HCT116 (cell line): ENCODE results near the gene AAMDC. TPM values are rescaled to one million over a fixed set of nuclear protein-coding genes. Genes with fewer than 3 reads are reported as not detected.

ENCODE experiments used
- ATAC-seq: fragments of 200-7000 bp; cut with Tn5 transposase; 2 replicates; pipeline ENCODE4 v1.9.1; 2020; ENCODE audit warnings: mild to moderate bottlenecking, moderate library complexity
- BruUV-seq: library from RNA; stranded (reverse); fragments of 400-500 nt; replicated peaks from 2 replicates; lab custom pipeline; 2021; lab: Mats Ljungman, UMichigan
- CTCF ChIA-PET: fragments of 300-600 bp; sonication (Branson Sonifier 250); formaldehyde crosslinking; loops from one replicate; lab custom pipeline; 2021; ENCODE audit warnings: antibody characterized with exemption; lab: Charles Lee
- POLR2A ChIA-PET: fragments of 300-600, 350-600 bp; sonication (Branson Sonifier 250); formaldehyde crosslinking; loops from one replicate; lab custom pipeline; 2021; ENCODE audit warnings: antibody characterized with exemption; lab: Charles Lee
- RAD21 ChIA-PET, 2 experiments: fragments of 300-600 bp; sonication (Branson Sonifier 250); formaldehyde crosslinking; loops; one replicate each; lab custom pipeline; 2023; ENCODE audit warnings: low total read pairs in 2 of 2; ENCODE audit not compliant: uncharacterized antibody in 2 of 2, unreplicated experiment in 2 of 2, low non-redundant PET in 1 of 2; lab: Charles Lee
- DNase-seq: peaks from one replicate; pipeline ENCODE4 v3.0.0-alpha.2; 2010; ENCODE audit warnings: low read depth, low spot score
- H2AFZ ChIP-seq: fragments of 200-600 bp; shearing (Covaris generic), sonication (generic); 2 replicates; pipeline ENCODE4 v1.6.1; 2017; ENCODE audit warnings: low read depth, mixed run types, mixed read lengths, antibody characterized with exemption, low read length; ENCODE audit not compliant: poor library complexity, severe bottlenecking
- H3K27ac ChIP-seq: 2 replicates; pipeline ENCODE4 v1.5.1; 2012; ENCODE audit warnings: low read depth, low read length
- H3K27me3 ChIP-seq: fragments of 200-600 bp; sonication (generic); 2 replicates; pipeline ENCODE4 v1.6.1; 2016; ENCODE audit warnings: mixed run types, low read length, mixed read lengths; ENCODE audit not compliant: insufficient read depth
- H3K36me3 ChIP-seq, 2 experiments: fragments of 200-500 bp in 1 of 2; fragments of 200-600 bp in 1 of 2; sonication (Bioruptor generic) in 1 of 2; sonication (generic) in 1 of 2; 2 replicates each; pipeline versions ENCODE4 v1.5.1 to v1.6.1; 2014 to 2016; ENCODE audit warnings: low read length in 2 of 2, inconsistent platforms in 1 of 2, mixed read lengths in 1 of 2, mixed run types in 1 of 2; ENCODE audit not compliant: insufficient read depth in 2 of 2, control insufficient read depth in 1 of 2
- H3K4me1 ChIP-seq, 2 experiments: fragments of 200-600 bp in 1 of 2; sonication (generic) in 1 of 2; 2 replicates each; pipeline versions ENCODE4 v1.5.1 to v1.6.1; 2012 to 2017; ENCODE audit warnings: low read length in 2 of 2, inconsistent platforms in 1 of 2, mild to moderate bottlenecking in 1 of 2, mixed read lengths in 1 of 2, mixed run types in 1 of 2, moderate library complexity in 1 of 2; ENCODE audit not compliant: insufficient read depth in 2 of 2, control insufficient read depth in 1 of 2
- H3K4me2 ChIP-seq: fragments of 200-600 bp; sonication (generic); 2 replicates; pipeline ENCODE4 v1.6.1; 2017; ENCODE audit warnings: mixed run types, low read length, mixed read lengths
- H3K4me3 ChIP-seq, 2 experiments: fragments of 200-600 bp in 1 of 2; sonication (generic) in 1 of 2; replicated peaks in 1 of 2; 2 replicates each; pipeline ENCODE4 v1.5.1; 2011 to 2016; ENCODE audit warnings: low read length in 2 of 2, control low read depth in 1 of 2, low read depth in 1 of 2, mild to moderate bottlenecking in 1 of 2, mixed read lengths in 1 of 2, mixed run types in 1 of 2
- H3K79me2 ChIP-seq: fragments of 200-600 bp; sonication (generic); 2 replicates; pipeline ENCODE4 v1.6.1; 2017; ENCODE audit warnings: mild to moderate bottlenecking, mixed run types, low read length, moderate library complexity, mixed read lengths; ENCODE audit not compliant: insufficient read depth
- H3K9ac ChIP-seq: fragments of 200-600 bp; sonication (generic); 2 replicates; pipeline ENCODE4 v1.6.1; 2016; ENCODE audit warnings: low read length, mixed read lengths
- H3K9me2 ChIP-seq: fragments of 200-600 bp; sonication (generic), shearing (Covaris generic); 2 replicates; pipeline ENCODE4 v1.6.1; 2017; ENCODE audit warnings: mixed run types, mild to moderate bottlenecking, moderate library complexity; ENCODE audit not compliant: insufficient read depth
- H3K9me3 ChIP-seq, 2 experiments: fragments of 200-500 bp in 1 of 2; fragments of 200-600 bp in 1 of 2; sonication (Bioruptor generic) in 1 of 2; sonication (generic) in 1 of 2; 2 replicates each; pipeline ENCODE4 v1.6.1; 2014 to 2017; ENCODE audit warnings: low read length in 2 of 2, mixed read lengths in 2 of 2, inconsistent platforms in 1 of 2, low read depth in 1 of 2, mild to moderate bottlenecking in 1 of 2, mixed run types in 1 of 2, moderate library complexity in 1 of 2; ENCODE audit not compliant: control insufficient read depth in 1 of 2, insufficient read depth in 1 of 2
- H4K20me1 ChIP-seq: fragments of 200-600 bp; sonication (generic), shearing (Covaris generic); 2 replicates; pipeline ENCODE4 v1.6.1; 2017; ENCODE audit warnings: mixed run types, mild to moderate bottlenecking, moderate library complexity; ENCODE audit not compliant: insufficient read depth
- CBX3 ChIP-seq: IDR thresholded peaks from 2 replicates; pipeline ENCODE4 v1.6.1; 2012; ENCODE audit warnings: low read depth
- CEBPB ChIP-seq: IDR thresholded peaks from 2 replicates; pipeline ENCODE4 v1.6.1; 2012; ENCODE audit warnings: low read depth
- EZH2 ChIP-seq: fragments of 200-600 bp; sonication (generic); IDR thresholded peaks from 2 replicates; pipeline ENCODE4 v1.6.1; 2017; ENCODE audit warnings: antibody characterized with exemption, mixed run types
- FOSL1 ChIP-seq: IDR thresholded peaks from 2 replicates; pipeline ENCODE4 v1.6.1; 2012; ENCODE audit warnings: low read depth
- JUND ChIP-seq: IDR thresholded peaks from 2 replicates; pipeline ENCODE4 v1.6.1; 2012
- RAD21 ChIP-seq: IDR thresholded peaks from 2 replicates; pipeline ENCODE4 v1.6.1; 2012; ENCODE audit warnings: low read depth, mild to moderate bottlenecking
- SIN3A ChIP-seq: IDR thresholded peaks from 2 replicates; pipeline ENCODE4 v1.6.1; 2012; ENCODE audit warnings: low read depth
- SRF ChIP-seq: IDR thresholded peaks from 2 replicates; pipeline ENCODE4 v1.6.1; 2012; ENCODE audit warnings: low read depth
- ZNF274 ChIP-seq: fragments of 200-500 bp; sonication (Bioruptor generic); IDR thresholded peaks from 2 replicates; pipeline ENCODE4 v1.6.1; 2014; ENCODE audit warnings: mild to moderate bottlenecking, low read depth, low read length, inconsistent platforms
- intact Hi-C: fragments of 100-400 bp; cut with micrococcal nuclease; formaldehyde crosslinking; loops from 2 replicates; pipeline ENCODE4 v1.10.0; 2022
- total RNA-seq: library from RNA; stranded (reverse); gene quantifications from one replicate; pipeline ENCODE4 v1.2.1, GENCODE V29; 2021; ENCODE audit not compliant: unreplicated experiment
- TF ChIP-seq, protein P1 (sequence below): IDR thresholded peaks from 2 replicates; pipeline ENCODE4 v1.6.1; 2012
- TF ChIP-seq, protein P2 (sequence below): IDR thresholded peaks from 2 replicates; pipeline ENCODE4 v1.6.1; 2012; ENCODE audit warnings: low read depth
- TF ChIP-seq, protein P3 (sequence below), 3 experiments: fragments of 200-600 bp in 1 of 3; sonication (generic) in 1 of 3; IDR thresholded peaks in 2 of 3; conservative IDR thresholded peaks in 1 of 3; 2 replicates each; pipeline ENCODE4 v1.5.1; 2012 to 2017; ENCODE audit warnings: low read depth in 2 of 3, low read length in 2 of 3, antibody characterized with exemption in 1 of 3, borderline replicate concordance in 1 of 3, control low read depth in 1 of 3, mild to moderate bottlenecking in 1 of 3, mixed read lengths in 1 of 3, mixed run types in 1 of 3, moderate library complexity in 1 of 3; ENCODE audit not compliant: insufficient read depth in 1 of 3

AAMDC gene
- total RNA-seq, 1 experiment from 2014 or later: 11.2 TPM

DNA sequence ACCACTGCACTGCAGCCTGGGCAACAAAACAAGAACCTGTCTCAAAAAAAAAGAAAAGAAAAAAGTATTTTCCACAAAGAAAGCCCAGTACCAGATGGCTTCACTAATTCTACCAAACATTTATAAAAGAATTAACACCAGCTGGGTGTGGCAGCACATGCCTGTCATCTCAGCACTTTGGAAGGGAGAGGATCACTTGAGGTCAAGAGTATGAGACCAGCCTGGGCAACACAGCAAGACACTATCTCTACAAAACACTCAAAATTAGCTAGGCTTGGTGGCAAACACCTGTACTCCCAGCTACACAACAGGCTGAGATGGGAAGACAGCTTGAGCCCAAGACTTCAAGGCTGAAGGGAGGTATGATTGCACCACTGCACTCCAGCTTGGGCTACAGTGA lies 20.5 kb upstream of the AAMDC start (continued):
- TF ChIP-seq, protein P1, sequence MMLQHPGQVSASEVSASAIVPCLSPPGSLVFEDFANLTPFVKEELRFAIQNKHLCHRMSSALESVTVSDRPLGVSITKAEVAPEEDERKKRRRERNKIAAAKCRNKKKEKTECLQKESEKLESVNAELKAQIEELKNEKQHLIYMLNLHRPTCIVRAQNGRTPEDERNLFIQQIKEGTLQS: no peak
- TF ChIP-seq EZH2 (no peak), CEBPB (no peak), SIN3A (no peak), JUND (no peak), RAD21 (no peak), SRF (no peak), FOSL1 (no peak), ZNF274 (no peak)
- TF ChIP-seq, protein P2, sequence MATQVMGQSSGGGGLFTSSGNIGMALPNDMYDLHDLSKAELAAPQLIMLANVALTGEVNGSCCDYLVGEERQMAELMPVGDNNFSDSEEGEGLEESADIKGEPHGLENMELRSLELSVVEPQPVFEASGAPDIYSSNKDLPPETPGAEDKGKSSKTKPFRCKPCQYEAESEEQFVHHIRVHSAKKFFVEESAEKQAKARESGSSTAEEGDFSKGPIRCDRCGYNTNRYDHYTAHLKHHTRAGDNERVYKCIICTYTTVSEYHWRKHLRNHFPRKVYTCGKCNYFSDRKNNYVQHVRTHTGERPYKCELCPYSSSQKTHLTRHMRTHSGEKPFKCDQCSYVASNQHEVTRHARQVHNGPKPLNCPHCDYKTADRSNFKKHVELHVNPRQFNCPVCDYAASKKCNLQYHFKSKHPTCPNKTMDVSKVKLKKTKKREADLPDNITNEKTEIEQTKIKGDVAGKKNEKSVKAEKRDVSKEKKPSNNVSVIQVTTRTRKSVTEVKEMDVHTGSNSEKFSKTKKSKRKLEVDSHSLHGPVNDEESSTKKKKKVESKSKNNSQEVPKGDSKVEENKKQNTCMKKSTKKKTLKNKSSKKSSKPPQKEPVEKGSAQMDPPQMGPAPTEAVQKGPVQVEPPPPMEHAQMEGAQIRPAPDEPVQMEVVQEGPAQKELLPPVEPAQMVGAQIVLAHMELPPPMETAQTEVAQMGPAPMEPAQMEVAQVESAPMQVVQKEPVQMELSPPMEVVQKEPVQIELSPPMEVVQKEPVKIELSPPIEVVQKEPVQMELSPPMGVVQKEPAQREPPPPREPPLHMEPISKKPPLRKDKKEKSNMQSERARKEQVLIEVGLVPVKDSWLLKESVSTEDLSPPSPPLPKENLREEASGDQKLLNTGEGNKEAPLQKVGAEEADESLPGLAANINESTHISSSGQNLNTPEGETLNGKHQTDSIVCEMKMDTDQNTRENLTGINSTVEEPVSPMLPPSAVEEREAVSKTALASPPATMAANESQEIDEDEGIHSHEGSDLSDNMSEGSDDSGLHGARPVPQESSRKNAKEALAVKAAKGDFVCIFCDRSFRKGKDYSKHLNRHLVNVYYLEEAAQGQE: no peak

DNA sequence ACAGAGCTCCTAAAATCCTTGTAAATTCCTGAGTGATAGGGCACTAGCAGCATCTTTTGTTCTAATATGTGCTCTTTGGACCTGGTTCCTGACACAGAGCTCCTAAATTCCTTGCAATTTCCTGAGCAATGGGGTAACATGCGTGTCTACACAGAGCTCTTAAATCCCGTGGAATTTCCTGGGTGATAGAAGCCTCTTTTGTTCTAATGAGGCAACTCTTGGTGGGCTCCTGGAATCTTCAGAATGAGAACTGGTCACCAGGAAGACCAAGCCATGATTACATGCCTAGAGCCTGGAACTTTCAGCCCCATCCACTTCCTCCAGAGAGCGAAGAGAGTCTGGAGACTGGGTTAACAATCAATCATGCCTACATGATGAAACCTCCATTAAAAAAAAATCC lies 19.5 kb upstream of the AAMDC start:
- H2AFZ ChIP-seq: no peak overlapping the region
- H3K4me3 ChIP-seq: no peak overlapping the region
- H3K27me3 ChIP-seq: no peaks in the 10 kb centered on the region
- no peak overlapping the region for H3K27ac ChIP-seq
- H3K9ac ChIP-seq: no peak overlapping the region
- H3K4me1 ChIP-seq: peaks cover 0 to 3% of the 10 kb centered on the region in 2 experiments; a peak in 1 of 4 replicates
- no peaks in the 10 kb centered on the region for H4K20me1 ChIP-seq
- H3K9me2 ChIP-seq: no peaks in the 10 kb centered on the region
- H3K4me2 ChIP-seq: no peak overlapping the region
- TF ChIP-seq SRF: no peak
- TF ChIP-seq, protein P3, sequence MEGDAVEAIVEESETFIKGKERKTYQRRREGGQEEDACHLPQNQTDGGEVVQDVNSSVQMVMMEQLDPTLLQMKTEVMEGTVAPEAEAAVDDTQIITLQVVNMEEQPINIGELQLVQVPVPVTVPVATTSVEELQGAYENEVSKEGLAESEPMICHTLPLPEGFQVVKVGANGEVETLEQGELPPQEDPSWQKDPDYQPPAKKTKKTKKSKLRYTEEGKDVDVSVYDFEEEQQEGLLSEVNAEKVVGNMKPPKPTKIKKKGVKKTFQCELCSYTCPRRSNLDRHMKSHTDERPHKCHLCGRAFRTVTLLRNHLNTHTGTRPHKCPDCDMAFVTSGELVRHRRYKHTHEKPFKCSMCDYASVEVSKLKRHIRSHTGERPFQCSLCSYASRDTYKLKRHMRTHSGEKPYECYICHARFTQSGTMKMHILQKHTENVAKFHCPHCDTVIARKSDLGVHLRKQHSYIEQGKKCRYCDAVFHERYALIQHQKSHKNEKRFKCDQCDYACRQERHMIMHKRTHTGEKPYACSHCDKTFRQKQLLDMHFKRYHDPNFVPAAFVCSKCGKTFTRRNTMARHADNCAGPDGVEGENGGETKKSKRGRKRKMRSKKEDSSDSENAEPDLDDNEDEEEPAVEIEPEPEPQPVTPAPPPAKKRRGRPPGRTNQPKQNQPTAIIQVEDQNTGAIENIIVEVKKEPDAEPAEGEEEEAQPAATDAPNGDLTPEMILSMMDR (IDR thresholded peaks at IDR 0.05 in 2 of 3, conservative IDR thresholded peaks at IDR 0.05 in 1 of 3; ENCODE audit: borderline replicate concordance in 1 of 3, insufficient read depth in 1 of 3, low read depth in 2 of 3, low read length in 2 of 3): no peak
- no peak for TF ChIP-seq CBX3
- TF ChIP-seq RAD21: no peak
- no peak for TF ChIP-seq SIN3A
- no peak for TF ChIP-seq JUND
- TF ChIP-seq, all 23 proteins: peak for 0
- Histone ChIP-seq H3K79me2 (peaks cover 72% of the 10 kb centered on the region), H3K9me3 (no peaks in the 10 kb centered on the region), H3K36me3 (peaks cover 0 to 2% of the 10 kb centered on the region in 2 experiments; a peak in 1 of 4 replicates)
- CTCF ChIA-PET: interaction anchor here (0.6 kb wide), 1 partner anchor 193 kb away, joined by 3 read pairs; the partner anchor contains the start of gene INTS4
- DNase-seq (no peak), ATAC-seq (no peak)
- RAD21 ChIA-PET: no interaction called here
- POLR2A ChIA-PET: no interaction called here
- no TSS peak for BruUV-seq
- intact Hi-C loops: no loop called here
